Fibroblast of lung (primary cell): Measurements from ENCODE around the gene HACL1. TPM values are rescaled to one million over a fixed set of nuclear protein-coding genes. Genes with fewer than 3 reads are reported as not detected.
A peak's percentile ranks its signal among the peaks of the same experiment; 100 is the strongest.

ENCODE experiments used
- DNase-seq, 2 donors: peaks; one replicate each; pipeline versions ENCODE4 v3.0.0 to v3.0.0-alpha.2; 2010; ENCODE audit warnings: low read depth in 2 of 2
- H2AFZ ChIP-seq: 2 replicates; pipeline ENCODE4 v1.5.1; 2012; ENCODE audit warnings: low read length, control low read depth, inconsistent platforms
- H3K27ac ChIP-seq: 2 replicates; pipeline ENCODE4 v1.5.1; 2011; ENCODE audit warnings: low read length, control low read depth; ENCODE audit not compliant: insufficient read depth
- H3K27me3 ChIP-seq: 2 replicates; pipeline ENCODE4 v1.5.1; 2011; ENCODE audit warnings: mild to moderate bottlenecking, low read length; ENCODE audit not compliant: control insufficient read depth, insufficient read depth
- H3K36me3 ChIP-seq: 2 replicates; pipeline ENCODE4 v1.5.1; 2011; ENCODE audit warnings: low read length; ENCODE audit not compliant: control insufficient read depth, insufficient read depth
- H3K4me1 ChIP-seq: 2 replicates; pipeline ENCODE4 v1.5.1; 2011; ENCODE audit warnings: low read length; ENCODE audit not compliant: control insufficient read depth, insufficient read depth; ENCODE audit errors: extremely low read depth
- H3K4me2 ChIP-seq: 2 replicates; pipeline ENCODE4 v1.5.1; 2011; ENCODE audit warnings: low read length, control low read depth; ENCODE audit not compliant: insufficient read depth; ENCODE audit errors: extremely low read depth
- H3K4me3 ChIP-seq, 4 experiments: fragments of 200-600 bp in 1 of 4; sonication (generic) in 1 of 4; replicated peaks in 1 of 4; 2 replicates each; pipeline ENCODE4 v1.5.1; 2011 to 2016; ENCODE audit warnings: low read length in 4 of 4, low read depth in 3 of 4, mild to moderate bottlenecking in 3 of 4, control low read depth in 2 of 4, inconsistent platforms in 1 of 4, mixed read lengths in 1 of 4; ENCODE audit not compliant: insufficient read depth in 1 of 4; ENCODE audit errors: control extremely low read depth in 1 of 4
- H3K79me2 ChIP-seq: 2 replicates; pipeline ENCODE4 v1.5.1; 2012; ENCODE audit warnings: mild to moderate bottlenecking, low read length, inconsistent platforms; ENCODE audit not compliant: control insufficient read depth, insufficient read depth
- H3K9ac ChIP-seq: 2 replicates; pipeline ENCODE4 v1.5.1; 2011; ENCODE audit warnings: mild to moderate bottlenecking, low read length, control low read depth; ENCODE audit not compliant: insufficient read depth
- H3K9me3 ChIP-seq: 2 replicates; pipeline ENCODE4 v1.5.1; 2012; ENCODE audit warnings: low read depth, low read length; ENCODE audit not compliant: control insufficient read depth, insufficient read depth
- H4K20me1 ChIP-seq: 2 replicates; pipeline ENCODE4 v1.5.1; 2011; ENCODE audit warnings: low read length; ENCODE audit not compliant: control insufficient read depth, insufficient read depth; ENCODE audit errors: extremely low read depth
- CTCF ChIP-seq, 2 donors: IDR thresholded peaks in 1 of 2; conservative IDR thresholded peaks in 1 of 2; 1 replicate in 1 of 2; 2 replicates in 1 of 2; pipeline ENCODE4 v1.5.1; 2011 to 2012; ENCODE audit warnings: low read length in 2 of 2, control low read depth in 1 of 2, inconsistent platforms in 1 of 2, low read depth in 1 of 2, mild to moderate bottlenecking in 1 of 2
- EZH2 ChIP-seq: IDR thresholded peaks from 2 replicates; pipeline ENCODE4 v1.5.1; 2012; ENCODE audit warnings: low read length, control low read depth, mild to moderate bottlenecking; ENCODE audit errors: missing control alignments
- polyA plus RNA-seq, 2 donors: library from polyadenylated mRNA; depleted of rRNA in 1 of 2; stranded (reverse) in 1 of 2; unstranded in 1 of 2; fragments of >200 nt; gene quantifications; 2 replicates each; pipeline ENCODE4 v1.2.1, GENCODE V29; 2011 to 2012; ENCODE audit warnings: missing spikeins in 1 of 2
- total RNA-seq: library from RNA; depleted of rRNA; stranded (reverse); fragments of >200 nt; gene quantifications from 2 replicates; pipeline ENCODE4 v1.2.1, GENCODE V29; 2014

The HACL1 gene
- total and polyA plus RNA-seq, 2 donors (not counting 1 experiment from before 2014, with no cell fraction given) = 16.0 to 20.6 TPM

DNA sequence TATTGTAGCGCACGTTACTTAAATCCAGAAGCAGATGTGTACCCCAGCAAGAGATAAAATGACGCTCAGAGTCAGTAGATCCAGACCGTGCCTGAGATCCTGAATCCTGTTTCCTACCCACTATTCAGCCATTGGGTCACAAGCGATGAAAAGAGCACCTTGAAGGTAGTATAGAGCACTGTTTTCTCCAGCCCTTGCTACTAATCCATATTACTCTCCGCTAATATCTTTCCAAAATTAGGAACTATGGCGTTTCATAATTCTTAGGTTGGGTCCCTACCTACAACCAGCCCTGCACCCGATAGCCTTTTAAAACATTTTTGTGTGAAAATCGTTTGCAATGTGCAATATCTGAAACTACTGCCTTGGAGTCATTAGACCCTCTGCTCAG lies 772 bp upstream of the HACL1 start:
- H3K4me3 ChIP-seq = peak overlapping the region; percentile 68 to 99 (median 79)
- no peaks in the 10 kb centered on the region for H3K9me3 ChIP-seq
- H3K27me3 ChIP-seq = no peaks in the 10 kb centered on the region
- peak overlapping the region; percentile 71 for H3K9ac ChIP-seq
- no peak for DNase-seq
- peaks cover 5% of the 10 kb centered on the region for H3K79me2 ChIP-seq
- peak overlapping the region; percentile 97 for H2AFZ ChIP-seq
- peak overlapping the region; percentile 97 for H3K4me2 ChIP-seq
- peak overlapping the region; percentile 77 for H3K27ac ChIP-seq
- TF ChIP-seq EZH2 = no peak
- no peak for TF ChIP-seq CTCF (conservative IDR thresholded peaks at IDR 0.05 in 1 of 2, IDR thresholded peaks at IDR 0.05 in 1 of 2; ENCODE audit: low read depth in 1 of 2, low read length in 2 of 2)
- H3K36me3 ChIP-seq = no peaks in the 10 kb centered on the region
- no peaks in the 10 kb centered on the region for H4K20me1 ChIP-seq
- H3K4me1 ChIP-seq = no peaks in the 10 kb centered on the region

DNA sequence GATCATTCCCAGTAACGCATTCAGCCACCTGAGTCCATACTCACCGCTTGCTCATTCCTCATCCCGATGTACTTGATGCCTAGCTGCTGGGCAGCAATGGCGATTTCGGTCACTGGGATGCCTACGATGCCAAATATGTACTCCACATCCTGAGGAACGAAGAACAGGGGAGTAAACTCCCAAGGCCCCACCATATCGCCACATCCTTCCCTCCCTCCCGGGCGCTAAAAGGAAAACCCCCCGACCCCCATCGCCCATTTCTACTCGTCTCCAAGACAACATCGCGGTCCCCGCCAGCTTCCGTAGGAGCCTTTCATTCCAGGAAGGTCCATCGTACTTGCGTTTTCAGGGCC lies 347 bp downstream of the HACL1 start:
- H3K4me1 ChIP-seq = no peaks in the 10 kb centered on the region
- peak overlapping the region; percentile 77 for H3K27ac ChIP-seq
- H3K36me3 ChIP-seq = no peaks in the 10 kb centered on the region
- peaks cover 5% of the 10 kb centered on the region for H3K79me2 ChIP-seq
- no peaks in the 10 kb centered on the region for H4K20me1 ChIP-seq
- no peaks in the 10 kb centered on the region for H3K27me3 ChIP-seq
- peak overlapping the region; percentile 68 to 99 (median 79) for H3K4me3 ChIP-seq
- H3K9ac ChIP-seq = peak overlapping the region; percentile 73
- H2AFZ ChIP-seq = peak overlapping the region; percentile 97
- no peak for DNase-seq
- TF ChIP-seq CTCF (conservative IDR thresholded peaks at IDR 0.05 in 1 of 2, IDR thresholded peaks at IDR 0.05 in 1 of 2; ENCODE audit: low read depth in 1 of 2, low read length in 2 of 2) (no peak), EZH2 (no peak)
- H3K4me2 ChIP-seq = peak overlapping the region; percentile 61
- H3K9me3 ChIP-seq = no peaks in the 10 kb centered on the region

- peaks cover 5% of the 10 kb centered on the region for H3K79me2 ChIP-seq
- TF ChIP-seq EZH2 = no peak
- TF ChIP-seq CTCF (conservative IDR thresholded peaks at IDR 0.05 in 1 of 2, IDR thresholded peaks at IDR 0.05 in 1 of 2; ENCODE audit: low read depth in 1 of 2, low read length in 2 of 2) = no peak
- no peak overlapping the region for H3K9ac ChIP-seq
- H3K4me1 ChIP-seq = no peaks in the 10 kb centered on the region
- H4K20me1 ChIP-seq = no peaks in the 10 kb centered on the region
- H2AFZ ChIP-seq = no peak overlapping the region
- no peak overlapping the region for H3K27ac ChIP-seq
- H3K27me3 ChIP-seq = no peaks in the 10 kb centered on the region
- H3K36me3 ChIP-seq = no peaks in the 10 kb centered on the region
- no peaks in the 10 kb centered on the region for H3K9me3 ChIP-seq
- no peak overlapping the region for H3K4me2 ChIP-seq
- no peak for DNase-seq
- H3K4me3 ChIP-seq = no peak overlapping the region
These were observed 5.4 kb downstream of the HACL1 start for GRCh38 chr3:15595955-15596354.
